Liver (tissue), 9 donors: Measurements from ENCODE around the gene MYO10. TPM values are rescaled to one million over a fixed set of nuclear protein-coding genes. Genes with fewer than 3 reads are reported as not detected.

Experiments used
- DNase-seq: peaks from one replicate; pipeline ENCODE4 v3.0.0-alpha.2; 2017; ENCODE audit warnings: low spot score
- H3K27ac ChIP-seq, 2 donors: one replicate each; pipeline ENCODE4 v1.7.0; 2013; ENCODE audit warnings: inconsistent platforms in 2 of 2, low read length in 2 of 2, control low read depth in 1 of 2, low read depth in 1 of 2, mild to moderate bottlenecking in 1 of 2
- H3K27me3 ChIP-seq, 4 donors: one replicate each; pipeline versions ENCODE4 v1.6.1 to v1.7.0; 2013; ENCODE audit warnings: low read length in 3 of 4, inconsistent platforms in 1 of 4, mild to moderate bottlenecking in 1 of 4, moderate library complexity in 1 of 4; ENCODE audit not compliant: control insufficient read depth in 4 of 4, insufficient read depth in 4 of 4
- H3K36me3 ChIP-seq, 4 donors: one replicate each; pipeline versions ENCODE4 v1.6.1 to v1.7.0; 2013; ENCODE audit warnings: low read length in 3 of 4, mild to moderate bottlenecking in 3 of 4, low read depth in 1 of 4, moderate library complexity in 1 of 4; ENCODE audit not compliant: control insufficient read depth in 4 of 4, insufficient read depth in 3 of 4
- H3K4me1 ChIP-seq, 4 donors: one replicate each; pipeline versions ENCODE4 v1.6.1 to v1.7.0; 2013; ENCODE audit warnings: low read length in 3 of 4, mild to moderate bottlenecking in 3 of 4, moderate library complexity in 1 of 4; ENCODE audit not compliant: control insufficient read depth in 4 of 4, insufficient read depth in 4 of 4
- H3K4me3 ChIP-seq, 3 donors: one replicate each; pipeline versions ENCODE4 v1.6.1 to v1.7.0; 2013; ENCODE audit warnings: low read length in 3 of 3, control low read depth in 1 of 3, low read depth in 1 of 3, mild to moderate bottlenecking in 1 of 3
- H3K9ac ChIP-seq, 2 donors: one replicate each; pipeline ENCODE4 v1.7.0; 2013; ENCODE audit warnings: low read length in 2 of 2, mild to moderate bottlenecking in 2 of 2, moderate library complexity in 2 of 2, control low read depth in 1 of 2, low read depth in 1 of 2
- H3K9me3 ChIP-seq, 4 donors: one replicate each; pipeline versions ENCODE4 v1.6.1 to v1.7.0; 2013; ENCODE audit warnings: low read length in 3 of 4; ENCODE audit not compliant: control insufficient read depth in 4 of 4
- CTCF ChIP-seq: fragments of 150-350 bp; IDR thresholded peaks from 2 replicates; pipeline ENCODE4 v1.5.1; 2017; ENCODE audit warnings: improper control_type of control experiment, low read depth, low read length; ENCODE audit not compliant: missing input control
- EGR1 ChIP-seq, 2 donors: IDR thresholded peaks; 2 replicates each; pipeline ENCODE4 v1.6.1; 2016 to 2018; ENCODE audit warnings: antibody characterized with exemption in 2 of 2, low read depth in 2 of 2
- FOXA1 ChIP-seq: IDR thresholded peaks from 2 replicates; pipeline ENCODE4 v1.6.1; 2016; ENCODE audit warnings: antibody characterized with exemption
- FOXA2 ChIP-seq: IDR thresholded peaks from 2 replicates; pipeline ENCODE4 v1.6.1; 2016; ENCODE audit warnings: antibody characterized with exemption
- GABPA ChIP-seq, 2 donors: IDR thresholded peaks in 1 of 2; conservative IDR thresholded peaks in 1 of 2; 2 replicates each; pipeline ENCODE4 v1.6.1; 2016; ENCODE audit warnings: antibody characterized with exemption in 2 of 2, mild to moderate bottlenecking in 1 of 2, moderate library complexity in 1 of 2
- HNF4A ChIP-seq, 2 donors: conservative IDR thresholded peaks; 2 replicates each; pipeline ENCODE4 v1.6.1; 2016; ENCODE audit warnings: antibody characterized with exemption in 2 of 2, mild to moderate bottlenecking in 2 of 2
- HNF4G ChIP-seq: IDR thresholded peaks from 2 replicates; pipeline ENCODE4 v1.6.1; 2016; ENCODE audit warnings: antibody characterized with exemption
- JUND ChIP-seq, 2 donors: IDR thresholded peaks; 2 replicates each; pipeline ENCODE4 v1.6.1; 2016; ENCODE audit warnings: antibody characterized with exemption in 2 of 2
- MAX ChIP-seq: IDR thresholded peaks from 2 replicates; pipeline ENCODE4 v1.6.1; 2016; ENCODE audit warnings: antibody characterized with exemption
- NR2F2 ChIP-seq: IDR thresholded peaks from 2 replicates; pipeline ENCODE4 v1.6.1; 2016; ENCODE audit warnings: antibody characterized with exemption
- RAD21 ChIP-seq, 2 donors: IDR thresholded peaks; 2 replicates each; pipeline ENCODE4 v1.6.1; 2016; ENCODE audit warnings: antibody characterized with exemption in 2 of 2, mild to moderate bottlenecking in 2 of 2
- RXRA ChIP-seq, 2 donors: IDR thresholded peaks; 2 replicates each; pipeline ENCODE4 v1.6.1; 2017 to 2018; ENCODE audit warnings: antibody characterized with exemption in 2 of 2, mild to moderate bottlenecking in 1 of 2
- SP1 ChIP-seq: IDR thresholded peaks from 2 replicates; pipeline ENCODE4 v1.6.1; 2018; ENCODE audit warnings: antibody characterized with exemption, mild to moderate bottlenecking
- YY1 ChIP-seq: IDR thresholded peaks from 2 replicates; pipeline ENCODE4 v1.6.1; 2016; ENCODE audit warnings: antibody characterized with exemption, mild to moderate bottlenecking
- ZBTB33 ChIP-seq: IDR thresholded peaks from 2 replicates; pipeline ENCODE4 v1.6.1; 2016; ENCODE audit warnings: antibody characterized with exemption
- WGBS: extraction: QIAGEN DNeasy Blood & Tissue Kit; methylation state at CpG from one replicate; pipeline ENCODE4 v1.1.7; 2013; 5-methylcytosine and 5-hydroxymethylcytosine counted together
- polyA plus RNA-seq, 2 donors: library from polyadenylated mRNA; stranded (reverse) in 1 of 2; unstranded in 1 of 2; fragments of 200-250 nt in 1 of 2; fragments of >200 nt in 1 of 2; fragmentation: Nextera tagmentation in 1 of 2; extraction: Ambion mirVana in 1 of 2; gene quantifications; one replicate each; pipeline versions ENCODE4 v1.2.1 to v1.2.3, GENCODE V29; 2013 to 2015
- total RNA-seq, 2 donors: library from RNA; depleted of rRNA; stranded (reverse); fragments of >200 nt; gene quantifications; one replicate each; pipeline ENCODE4 v1.2.3, GENCODE V29; 2014
- TF ChIP-seq, protein P1 (sequence below): IDR thresholded peaks from 2 replicates; pipeline ENCODE4 v1.6.1; 2016; ENCODE audit warnings: antibody characterized with exemption, mild to moderate bottlenecking
- TF ChIP-seq, protein P2 (sequence below): IDR thresholded peaks from 2 replicates; pipeline ENCODE4 v1.6.1; 2016; ENCODE audit warnings: antibody characterized with exemption
- donor health status: healthy.
- donor health status: healthy.
- donor health status: healthy.
- donor health status: healthy.
- donor health status: healthy.

Gene MYO10
- total and polyA plus RNA-seq, 4 donors, result 4.3 to 15.3 (median 7.1) TPM

DNA sequence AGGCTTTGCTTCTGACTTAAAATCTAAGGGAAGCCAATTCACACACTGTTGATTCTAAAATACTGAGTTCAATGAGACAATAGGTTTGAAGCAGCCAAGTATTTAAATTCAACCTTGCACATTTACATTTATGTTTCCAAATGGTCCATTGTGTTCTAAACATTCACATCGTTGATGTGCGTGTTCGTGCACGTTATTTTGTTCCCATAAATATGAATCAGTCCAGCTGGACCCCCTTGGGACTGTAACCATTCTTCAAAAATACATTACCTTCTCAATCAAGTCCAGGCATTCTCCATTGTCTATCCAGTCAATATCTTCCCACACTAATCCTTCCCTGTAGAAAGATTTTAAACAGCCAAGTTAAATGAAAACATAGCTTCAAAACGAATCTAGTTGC is 172.9 kb downstream of the MYO10 start:
- Histone ChIP-seq H3K36me3 (no peaks in the 10 kb centered on the region), H3K9ac (no peak overlapping the region), H3K27me3 (no peaks in the 10 kb centered on the region), H3K4me1 (no peaks in the 10 kb centered on the region), H3K9me3 (peaks cover 0 to 2% (median 0%) of the 10 kb centered on the region in 4 donors), H3K27ac (no peak overlapping the region), H3K4me3 (no peak overlapping the region)
- WGBS, result 80% methylated on average over 5 of the region's 5 CpGs
- TF ChIP-seq HNF4G (no peak), SP1 (no peak), FOXA1 (no peak), FOXA2 (no peak), CTCF (no peak), EGR1 (IDR thresholded peaks at IDR 0.05; ENCODE audit: low read depth in 2 of 2) (no peak), RAD21 (IDR thresholded peaks at IDR 0.05) (no peak), HNF4A (conservative IDR thresholded peaks at IDR 0.05) (no peak), NR2F2 (no peak), RXRA (IDR thresholded peaks at IDR 0.05) (no peak), GABPA (IDR thresholded peaks at IDR 0.05 in 1 of 2, conservative IDR thresholded peaks at IDR 0.05 in 1 of 2) (no peak), ZBTB33 (no peak)
- TF ChIP-seq, protein P1, sequence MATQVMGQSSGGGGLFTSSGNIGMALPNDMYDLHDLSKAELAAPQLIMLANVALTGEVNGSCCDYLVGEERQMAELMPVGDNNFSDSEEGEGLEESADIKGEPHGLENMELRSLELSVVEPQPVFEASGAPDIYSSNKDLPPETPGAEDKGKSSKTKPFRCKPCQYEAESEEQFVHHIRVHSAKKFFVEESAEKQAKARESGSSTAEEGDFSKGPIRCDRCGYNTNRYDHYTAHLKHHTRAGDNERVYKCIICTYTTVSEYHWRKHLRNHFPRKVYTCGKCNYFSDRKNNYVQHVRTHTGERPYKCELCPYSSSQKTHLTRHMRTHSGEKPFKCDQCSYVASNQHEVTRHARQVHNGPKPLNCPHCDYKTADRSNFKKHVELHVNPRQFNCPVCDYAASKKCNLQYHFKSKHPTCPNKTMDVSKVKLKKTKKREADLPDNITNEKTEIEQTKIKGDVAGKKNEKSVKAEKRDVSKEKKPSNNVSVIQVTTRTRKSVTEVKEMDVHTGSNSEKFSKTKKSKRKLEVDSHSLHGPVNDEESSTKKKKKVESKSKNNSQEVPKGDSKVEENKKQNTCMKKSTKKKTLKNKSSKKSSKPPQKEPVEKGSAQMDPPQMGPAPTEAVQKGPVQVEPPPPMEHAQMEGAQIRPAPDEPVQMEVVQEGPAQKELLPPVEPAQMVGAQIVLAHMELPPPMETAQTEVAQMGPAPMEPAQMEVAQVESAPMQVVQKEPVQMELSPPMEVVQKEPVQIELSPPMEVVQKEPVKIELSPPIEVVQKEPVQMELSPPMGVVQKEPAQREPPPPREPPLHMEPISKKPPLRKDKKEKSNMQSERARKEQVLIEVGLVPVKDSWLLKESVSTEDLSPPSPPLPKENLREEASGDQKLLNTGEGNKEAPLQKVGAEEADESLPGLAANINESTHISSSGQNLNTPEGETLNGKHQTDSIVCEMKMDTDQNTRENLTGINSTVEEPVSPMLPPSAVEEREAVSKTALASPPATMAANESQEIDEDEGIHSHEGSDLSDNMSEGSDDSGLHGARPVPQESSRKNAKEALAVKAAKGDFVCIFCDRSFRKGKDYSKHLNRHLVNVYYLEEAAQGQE, result no peak
- no peak for DNase-seq

GRCh38 chr5:16759147-16759773 is 176.8 kb downstream of the MYO10 start:
- 85% methylated on average over 16 of the region's 16 CpGs for WGBS

More at GRCh38 chr5:16759147-16759773, 176.8 kb downstream of the MYO10 start:
- H3K9me3 ChIP-seq, result no peaks in the 10 kb centered on the region
- no peak for DNase-seq
- H3K4me1 ChIP-seq, result peaks cover 0 to 3% (median 0%) of the 10 kb centered on the region in 4 donors
- H3K27ac ChIP-seq, result no peak overlapping the region
- TF ChIP-seq RXRA (IDR thresholded peaks at IDR 0.05), result no peak
- TF ChIP-seq, protein P2, sequence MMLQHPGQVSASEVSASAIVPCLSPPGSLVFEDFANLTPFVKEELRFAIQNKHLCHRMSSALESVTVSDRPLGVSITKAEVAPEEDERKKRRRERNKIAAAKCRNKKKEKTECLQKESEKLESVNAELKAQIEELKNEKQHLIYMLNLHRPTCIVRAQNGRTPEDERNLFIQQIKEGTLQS, result no peak
- no peak for TF ChIP-seq HNF4A (conservative IDR thresholded peaks at IDR 0.05)
- TF ChIP-seq CTCF, result no peak
- no peak for TF ChIP-seq YY1
- TF ChIP-seq EGR1 (IDR thresholded peaks at IDR 0.05; ENCODE audit: low read depth in 2 of 2), result no peak
- TF ChIP-seq FOXA1, result no peak
- no peak for TF ChIP-seq ZBTB33
- TF ChIP-seq JUND (IDR thresholded peaks at IDR 0.05), result no peak
- TF ChIP-seq FOXA2, result no peak
- no peak for TF ChIP-seq MAX
- no peak overlapping the region for H3K4me3 ChIP-seq
- H3K9ac ChIP-seq, result no peak overlapping the region
- H3K36me3 ChIP-seq, result no peaks in the 10 kb centered on the region
- no peaks in the 10 kb centered on the region for H3K27me3 ChIP-seq
